IMR-90 (cell line): ENCODE measurements around the gene SH3BP4. TPM values are rescaled to one million over a fixed set of nuclear protein-coding genes. Genes with fewer than 3 reads are reported as not detected.

Experiments
- ATAC-seq: fragments of 200-7000 bp; cut with Tn5 transposase; 2 replicates; pipeline ENCODE4 v1.9.1; 2020; ENCODE audit warnings: low read depth, mild to moderate bottlenecking, moderate library complexity
- BruUV-seq: library from RNA; stranded (reverse); fragments of 400-500 nt; replicated peaks from 2 replicates; lab custom pipeline; 2021; lab: Mats Ljungman, UMichigan
- CTCF ChIA-PET: fragments of 300-600 bp; formaldehyde crosslinking; extraction: SDS; loops from one replicate; lab custom pipeline; 2021; ENCODE audit warnings: antibody characterized with exemption; lab: Yijun Ruan, JAX
- POLR2A ChIA-PET: fragments of 300-600 bp; sonication (Branson Sonifier 250); formaldehyde crosslinking; loops from one replicate; lab custom pipeline; 2022; ENCODE audit warnings: antibody characterized with exemption; ENCODE audit not compliant: unreplicated experiment; lab: Charles Lee
- DNase-seq: peaks from one replicate; pipeline ENCODE4 v3.0.0; 2013
- H2AFZ ChIP-seq: replicated peaks from 2 replicates; pipeline ENCODE3; 2013; ENCODE audit warnings: low read length, mild to moderate bottlenecking; ENCODE audit not compliant: poor library complexity
- H2AK5ac ChIP-seq: 2 replicates; pipeline ENCODE4 v1.6.1; 2013; ENCODE audit warnings: low read depth, low read length, inconsistent platforms
- H2AK9ac ChIP-seq: replicated peaks from 2 replicates; pipeline ENCODE3; 2013; ENCODE audit warnings: mild to moderate bottlenecking, low read depth, low read length, moderate library complexity; ENCODE audit not compliant: poor library complexity
- H2BK120ac ChIP-seq: 2 replicates; pipeline ENCODE4 v1.6.1; 2013; ENCODE audit warnings: low read depth, low read length, inconsistent platforms
- H2BK15ac ChIP-seq: 3 replicates; pipeline ENCODE4 v1.6.1; 2013; ENCODE audit warnings: low read depth, low read length, inconsistent platforms
- H2BK20ac ChIP-seq: 2 replicates; pipeline ENCODE4 v1.6.1; 2013; ENCODE audit warnings: low read depth, mild to moderate bottlenecking, inconsistent platforms, low read length, moderate library complexity
- H2BK5ac ChIP-seq: 2 replicates; pipeline ENCODE4 v1.6.1; 2013; ENCODE audit warnings: mild to moderate bottlenecking, low read depth, low read length, inconsistent platforms; ENCODE audit not compliant: poor library complexity, severe bottlenecking
- H3K14ac ChIP-seq: replicated peaks from 2 replicates; pipeline ENCODE4 v1.6.1; 2013; ENCODE audit warnings: low read depth, low read length, inconsistent platforms
- H3K18ac ChIP-seq: 2 replicates; pipeline ENCODE4 v1.6.1; 2013; ENCODE audit warnings: low read depth, low read length, control low read depth
- H3K23ac ChIP-seq: 2 replicates; pipeline ENCODE4 v1.6.1; 2013; ENCODE audit warnings: low read depth, low read length, inconsistent platforms
- H3K27ac ChIP-seq: 2 replicates; pipeline ENCODE4 v1.5.1; 2013; ENCODE audit warnings: mild to moderate bottlenecking, control low read depth, low read length; ENCODE audit not compliant: insufficient read depth
- H3K27me3 ChIP-seq: 2 replicates; pipeline ENCODE4 v1.6.1; 2013; ENCODE audit warnings: low read length; ENCODE audit not compliant: control insufficient read depth, insufficient read depth
- H3K36me3 ChIP-seq: 2 replicates; pipeline ENCODE4 v1.6.1; 2013; ENCODE audit warnings: low read length, mixed read lengths; ENCODE audit not compliant: control insufficient read depth, insufficient read depth
- H3K4ac ChIP-seq: 2 replicates; pipeline ENCODE4 v1.6.1; 2013; ENCODE audit warnings: low read depth, low read length, inconsistent platforms
- H3K4me1 ChIP-seq: 2 replicates; pipeline ENCODE4 v1.6.1; 2013; ENCODE audit warnings: low read length, mixed read lengths; ENCODE audit not compliant: control insufficient read depth, insufficient read depth
- H3K4me2 ChIP-seq: 2 replicates; pipeline ENCODE4 v1.6.1; 2013; ENCODE audit warnings: low read depth, mild to moderate bottlenecking, control low read depth, low read length, moderate library complexity
- H3K4me3 ChIP-seq: 2 replicates; pipeline ENCODE4 v1.5.1; 2013; ENCODE audit warnings: low read depth, mild to moderate bottlenecking, control low read depth, low read length, moderate library complexity; ENCODE audit not compliant: insufficient read depth
- H3K56ac ChIP-seq: 2 replicates; pipeline ENCODE4 v1.6.1; 2013; ENCODE audit warnings: low read length, inconsistent platforms; ENCODE audit not compliant: insufficient read depth; ENCODE audit errors: extremely low read depth
- H3K79me1 ChIP-seq, 2 experiments: 2 replicates each; pipeline ENCODE4 v1.6.1; 2013; ENCODE audit warnings: low read length in 2 of 2, inconsistent platforms in 1 of 2, low read depth in 1 of 2
- H3K9ac ChIP-seq: 2 replicates; pipeline ENCODE4 v1.6.1; 2013; ENCODE audit warnings: low read depth, low read length, control low read depth
- H3K9me1 ChIP-seq: 2 replicates; pipeline ENCODE4 v1.6.1; 2013; ENCODE audit warnings: low read length, inconsistent platforms; ENCODE audit not compliant: insufficient read depth
- H3K9me3 ChIP-seq: 2 replicates; pipeline ENCODE4 v1.6.1; 2013; ENCODE audit warnings: low read length; ENCODE audit not compliant: control insufficient read depth, insufficient read depth
- H4K20me1 ChIP-seq: 2 replicates; pipeline ENCODE4 v1.6.1; 2013; ENCODE audit warnings: low read length, inconsistent platforms; ENCODE audit not compliant: insufficient read depth
- H4K5ac ChIP-seq: 2 replicates; pipeline ENCODE4 v1.6.1; 2013; ENCODE audit warnings: mild to moderate bottlenecking, low read depth, low read length, control low read depth
- H4K8ac ChIP-seq, 2 experiments: 2 replicates each; pipeline ENCODE4 v1.6.1; 2013; ENCODE audit warnings: low read depth in 2 of 2, low read length in 2 of 2, control low read depth in 1 of 2, inconsistent platforms in 1 of 2
- H4K91ac ChIP-seq: 2 replicates; pipeline ENCODE4 v1.6.1; 2013; ENCODE audit warnings: low read depth, low read length, inconsistent platforms; ENCODE audit not compliant: insufficient read depth
- MAFK ChIP-seq: IDR thresholded peaks from 2 replicates; pipeline ENCODE4 v1.6.1; 2012; ENCODE audit warnings: low read depth, low read length, improper control_type of control experiment
- USF2 ChIP-seq: fragments of 150-350 bp; IDR thresholded peaks from 2 replicates; pipeline ENCODE4 v1.6.1; 2017; ENCODE audit warnings: mild to moderate bottlenecking, antibody characterized with exemption, low read length, low read depth
- WGBS, 2 experiments: methylation state at CpG; one replicate each; pipeline versions ENCODE4 v1.1.5 to v1.1.7; 2013; ENCODE audit warnings: missing lambda C conversion rate in 2 of 2; ENCODE audit not compliant: insufficient read length in 1 of 2; ENCODE audit errors: extremely low coverage in 2 of 2; 5-methylcytosine and 5-hydroxymethylcytosine counted together
- dilution Hi-C: fragments of 300-500 bp; cut with HindIII; formaldehyde crosslinking; loops from one replicate; pipeline ENCODE4 v1.14.3; 2018; ENCODE audit warnings: low sequenced_read_pairs; ENCODE audit not compliant: unreplicated experiment
- in situ Hi-C: fragments of 300-500 bp; cut with MboI; formaldehyde crosslinking; loops from 3 replicates; pipeline ENCODE4 v1.14.3; 2019; ENCODE audit warnings: low sequenced_read_pairs, inconsistent platforms, mixed read lengths
- intact Hi-C: fragments of 100-400 bp; cut with micrococcal nuclease; formaldehyde crosslinking; loops from 2 replicates; pipeline ENCODE4 v1.10.0; 2022
- polyA plus RNA-seq, 3 experiments: library from polyadenylated mRNA; depleted of rRNA; stranded (reverse); fragments of >200 nt; gene quantifications; 2 replicates each; pipeline ENCODE4 v1.2.3, GENCODE V29; 2012; ENCODE audit warnings: low replicate concordance in 1 of 3
- total RNA-seq: library from RNA; depleted of rRNA; stranded (reverse); fragments of >200 nt; gene quantifications from 2 replicates; pipeline ENCODE4 v1.2.3, GENCODE V29; 2012

Gene SH3BP4
- total and polyA plus RNA-seq, 2 of the 4 experiments (the other 2 are of a cell fraction) = 104 to 122 TPM

GRCh38 chr2:234910186-234910679 lies 41.6 kb upstream of the SH3BP4 start:
- Histone ChIP-seq H3K56ac (no peak overlapping the region), H3K4ac (no peak overlapping the region), H3K4me2 (no peak overlapping the region), H3K79me1 (no peaks in the 10 kb centered on the region), H3K4me3 (no peak overlapping the region), H2AFZ (no peak overlapping the region), H2AK9ac (no peak overlapping the region), H3K23ac (no peak overlapping the region), H3K36me3 (no peaks in the 10 kb centered on the region), H3K27ac (no peak overlapping the region), H2BK5ac (no peak overlapping the region), H2BK15ac (no peak overlapping the region), H3K9me3 (no peaks in the 10 kb centered on the region), H3K14ac (no peak overlapping the region), H3K18ac (no peak overlapping the region), H4K91ac (no peak overlapping the region), H3K9ac (no peak overlapping the region), H3K4me1 (peaks cover 6% of the 10 kb centered on the region; the same call in 1 of the 2 replicates), H2AK5ac (no peak overlapping the region), H2BK120ac (no peak overlapping the region), H3K27me3 (no peaks in the 10 kb centered on the region), H4K8ac (no peak overlapping the region), H4K5ac (no peak overlapping the region), H4K20me1 (0 out of 2 replicates have a peak, but pooled peaks cover 3% of the 10 kb centered on the region), H2BK20ac (no peak overlapping the region), H3K9me1 (peaks cover 3% of the 10 kb centered on the region; the same call in 1 of the 2 replicates)
- in situ Hi-C loops = no loop called here
- WGBS, 2 experiments = 78% methylated on average over 2 of the region's 3 CpGs; no CpG with 5 or more reads in 1 of the 2 experiments
- intact Hi-C loops = no loop called here
- ChIA-PET CTCF (no interaction called here), POLR2A (no interaction called here)
- dilution Hi-C loops = no loop called here
- ATAC-seq (no peak), DNase-seq (no peak)
- 0 out of 2 replicates have a peak, but pooled peaks have one; percentile 23 for TF ChIP-seq MAFK
- no peak for TF ChIP-seq USF2
- BruUV-seq = no TSS peak
